ENCODE results near the gene JAK1.

Gene JAK1

GRCh38 chr1:64790832-64791487 lies 175.4 kb downstream of the JAK1 start:
- DNase-seq (ENCODE audit: low read depth in 2 of 2, low spot score in 1 of 2) = no peak

Measured in stimulated activated CD8-positive, alpha-beta memory T cell treated with anti-CD3 and anti-CD28 coated beads, Interleukin-4, amount 100 ng/mL, for 1 hour (primary cell).